HEK293T (cell line): ENCODE measurements around the gene DNAH9.

ENCODE experiments used
- ARNT ChIP-seq: fragments of 450-650 bp; IDR thresholded peaks from 2 replicates; pipeline ENCODE4 v1.6.1; 2017; ENCODE audit warnings: mild to moderate bottlenecking
- BHLHE40 ChIP-seq: fragments of 450-650 bp; IDR thresholded peaks from 2 replicates; pipeline ENCODE4 v1.6.1; 2016; ENCODE audit warnings: mild to moderate bottlenecking, moderate library complexity, borderline replicate concordance
- ELF4 ChIP-seq: fragments of 450-650 bp; IDR thresholded peaks from 2 replicates; pipeline ENCODE4 v1.6.1; 2017; ENCODE audit warnings: antibody characterized with exemption
- HDGF ChIP-seq: fragments of 450-650 bp; IDR thresholded peaks from 2 replicates; pipeline ENCODE4 v1.6.1; 2017; ENCODE audit warnings: antibody characterized with exemption, borderline replicate concordance
- NFRKB ChIP-seq: fragments of 450-650 bp; IDR thresholded peaks from 2 replicates; pipeline ENCODE4 v1.6.1; 2016; ENCODE audit warnings: mild to moderate bottlenecking, moderate library complexity
- SP1 ChIP-seq: fragments of 450-650 bp; IDR thresholded peaks from 2 replicates; pipeline ENCODE4 v1.6.1; 2017
- SUZ12 ChIP-seq: fragments of 450-650 bp; IDR thresholded peaks from 2 replicates; pipeline ENCODE4 v1.6.1; 2016; ENCODE audit warnings: mild to moderate bottlenecking
- ZNF384 ChIP-seq: fragments of 450-650 bp; IDR thresholded peaks from 2 replicates; pipeline ENCODE4 v1.6.1; 2016

- TF ChIP-seq SUZ12: no peak
- no peak for TF ChIP-seq NFRKB
- no peak for TF ChIP-seq ELF4
- no peak for TF ChIP-seq SP1
- TF ChIP-seq BHLHE40: no peak
- no peak for TF ChIP-seq ARNT
- TF ChIP-seq ZNF384: no peak
- no peak for TF ChIP-seq HDGF
These were observed 257.0 kb downstream of the DNAH9 start for GRCh38 chr17:11855306-11855705.
